GM23338 (cell line): Measurements from ENCODE around the gene COL18A1. TPM values are rescaled to one million over a fixed set of nuclear protein-coding genes. Genes with fewer than 3 reads are reported as not detected.

Experiments
- ATAC-seq: fragments of 200-7000 bp; cut with Tn5 transposase; 3 replicates; pipeline ENCODE4 v1.9.1; 2020
- DNase-seq: peaks from one replicate; pipeline ENCODE4 v3.0.0-alpha.2; 2015; ENCODE audit warnings: low spot score
- H2AFZ ChIP-seq: fragments of 200-600 bp; sonication (generic); 2 replicates; pipeline ENCODE4 v1.8.0; 2016; ENCODE audit warnings: antibody characterized with exemption, mild to moderate bottlenecking, moderate library complexity
- H3F3A ChIP-seq: fragments of 200-600 bp; sonication (generic); replicated peaks from 2 replicates; pipeline ENCODE4 v1.8.0; 2017; ENCODE audit warnings: antibody characterized with exemption, mixed run types, low read depth
- H3K27ac ChIP-seq: fragments of 200-600 bp; sonication (generic); 2 replicates; pipeline ENCODE4 v1.6.1; 2016; ENCODE audit warnings: low read depth
- H3K27me3 ChIP-seq: fragments of 200-600 bp; sonication (generic); 2 replicates; pipeline ENCODE4 v1.8.0; 2016; ENCODE audit warnings: mild to moderate bottlenecking, mixed run types, moderate library complexity; ENCODE audit not compliant: insufficient read depth
- H3K36me3 ChIP-seq: fragments of 200-600 bp; sonication (generic); 2 replicates; pipeline ENCODE4 v1.8.0; 2016; ENCODE audit warnings: mild to moderate bottlenecking; ENCODE audit not compliant: insufficient read depth
- H3K4me1 ChIP-seq: fragments of 200-600 bp; sonication (generic); 2 replicates; pipeline ENCODE4 v1.8.0; 2016; ENCODE audit warnings: mild to moderate bottlenecking, moderate library complexity; ENCODE audit not compliant: insufficient read depth
- H3K4me2 ChIP-seq: fragments of 200-600 bp; sonication (generic); 2 replicates; pipeline ENCODE4 v1.7.1; 2017; ENCODE audit warnings: mixed run types
- H3K4me3 ChIP-seq: fragments of 200-600 bp; sonication (generic); 2 replicates; pipeline ENCODE4 v1.6.1; 2016; ENCODE audit warnings: mixed run types
- H3K79me2 ChIP-seq: fragments of 200-600 bp; sonication (generic); replicated peaks from 2 replicates; pipeline ENCODE4 v1.8.0; 2017; ENCODE audit warnings: mild to moderate bottlenecking; ENCODE audit not compliant: insufficient read depth
- H3K9me2 ChIP-seq: fragments of 200-600 bp; sonication (generic); 2 replicates; pipeline ENCODE4 v1.8.0; 2017; ENCODE audit not compliant: insufficient read depth
- H4K20me1 ChIP-seq: fragments of 200-600 bp; sonication (generic); replicated peaks from 2 replicates; pipeline ENCODE4 v1.8.0; 2017; ENCODE audit warnings: mild to moderate bottlenecking; ENCODE audit not compliant: insufficient read depth
- H3K27ac Mint-ChIP-seq: 2 replicates; pipeline ENCODE4 v1.8.0; 2020; ENCODE audit warnings: inconsistent platforms, mild to moderate bottlenecking, moderate library complexity, mixed read lengths
- H3K27me3 Mint-ChIP-seq: 3 replicates; pipeline ENCODE4 v1.8.0; 2022; ENCODE audit warnings: low read depth, mild to moderate bottlenecking, moderate library complexity, mixed read lengths, inconsistent platforms; ENCODE audit not compliant: insufficient read depth, poor library complexity
- H3K36me3 Mint-ChIP-seq: 3 replicates; pipeline ENCODE4 v1.8.0; 2021; ENCODE audit warnings: low read depth, mild to moderate bottlenecking, inconsistent platforms, moderate library complexity, mixed read lengths
- H3K4me1 Mint-ChIP-seq: 3 replicates; pipeline ENCODE4 v1.8.0; 2020; ENCODE audit warnings: mild to moderate bottlenecking, inconsistent platforms, mixed read lengths
- H3K4me3 Mint-ChIP-seq: 3 replicates; pipeline ENCODE4 v1.8.0; 2021; ENCODE audit warnings: moderate library complexity, mild to moderate bottlenecking, inconsistent platforms, mixed read lengths
- H3K9me3 Mint-ChIP-seq: 3 replicates; pipeline ENCODE4 v1.8.0; 2020; ENCODE audit warnings: moderate library complexity, mild to moderate bottlenecking, inconsistent platforms, mixed read lengths
- CREB1 ChIP-seq: fragments of 250-450 bp; sonication (Bioruptor Pico); IDR thresholded peaks from 2 replicates; pipeline ENCODE4 v1.5.0; 2020; ENCODE audit warnings: low read depth, mild to moderate bottlenecking, moderate library complexity
- CTCF ChIP-seq, 2 experiments: fragments of 200-600 bp in 1 of 2; sonication (generic) in 1 of 2; conservative IDR thresholded peaks; 2 replicates each; pipeline versions ENCODE4 v1.5.1 to v1.6.1; 2016 to 2017; ENCODE audit warnings: antibody characterized with exemption in 2 of 2, low read depth in 2 of 2, mild to moderate bottlenecking in 2 of 2, moderate library complexity in 1 of 2
- ETS1 ChIP-seq: IDR thresholded peaks from 2 replicates; pipeline ENCODE4 v1.6.1; 2016; ENCODE audit warnings: antibody characterized with exemption
- EZH2 ChIP-seq: fragments of 200-600 bp; sonication (generic); IDR thresholded peaks from one replicate; pipeline ENCODE4 v1.8.0; 2017; ENCODE audit warnings: antibody characterized with exemption, mild to moderate bottlenecking, low read depth; ENCODE audit not compliant: unreplicated experiment
- EZH2phosphoT487 ChIP-seq: fragments of 200-600 bp; sonication (generic); IDR thresholded peaks from one replicate; pipeline ENCODE4 v1.8.1; 2018; ENCODE audit warnings: antibody characterized with exemption; ENCODE audit not compliant: unreplicated experiment
- JUNB ChIP-seq: IDR thresholded peaks from one replicate; pipeline ENCODE4 v1.6.1; 2016; ENCODE audit warnings: antibody characterized with exemption; ENCODE audit not compliant: unreplicated experiment
- NANOG ChIP-seq: IDR thresholded peaks from 2 replicates; pipeline ENCODE4 v1.6.1; 2016; ENCODE audit warnings: antibody characterized with exemption, borderline replicate concordance
- POLR2AphosphoS5 ChIP-seq: IDR thresholded peaks from 2 replicates; pipeline ENCODE4 v1.6.1; 2016; ENCODE audit warnings: antibody characterized with exemption, low read depth
- REST ChIP-seq: IDR thresholded peaks from one replicate; pipeline ENCODE4 v1.6.1; 2018; ENCODE audit warnings: antibody characterized with exemption; ENCODE audit not compliant: unreplicated experiment
- STAT1 ChIP-seq: IDR thresholded peaks from one replicate; pipeline ENCODE4 v1.6.1; 2016; ENCODE audit warnings: antibody characterized with exemption; ENCODE audit not compliant: unreplicated experiment
- ZNF114 ChIP-seq: fragments of 250-450 bp; sonication (Bioruptor Pico); IDR thresholded peaks from 2 replicates; pipeline ENCODE4 v1.5.0; 2020; ENCODE audit warnings: mild to moderate bottlenecking, moderate library complexity
- ZNF331 ChIP-seq: fragments of 250-450 bp; sonication (Bioruptor Pico); IDR thresholded peaks from 2 replicates; pipeline ENCODE4 v1.5.0; 2020; ENCODE audit warnings: low read depth, mild to moderate bottlenecking, moderate library complexity
- ZNF462 ChIP-seq: fragments of 250-450 bp; sonication (Bioruptor Pico); IDR thresholded peaks from 2 replicates; pipeline ENCODE4 v1.5.0; 2020; ENCODE audit warnings: mild to moderate bottlenecking, moderate library complexity
- polyA plus RNA-seq: library from polyadenylated mRNA; unstranded; fragments of >200 nt; fragmentation: Nextera tagmentation; extraction: Ambion mirVana; gene quantifications from 2 replicates; pipeline ENCODE4 v1.2.1, GENCODE V29; 2016
- total RNA-seq: library from RNA; depleted of rRNA; stranded (reverse); fragments of >200 nt; shearing (Covaris generic); gene quantifications from 2 replicates; pipeline ENCODE4 v1.2.3, GENCODE V29; 2014

The COL18A1 gene
- total and polyA plus RNA-seq, 2 experiments from 2014 or later = 38.4 to 430 TPM

- no peak overlapping the region for H3K27ac ChIP-seq
- peaks cover 10% of the 10 kb centered on the region for H3K27me3 Mint-ChIP-seq
- no peaks in the 10 kb centered on the region for H3K27me3 ChIP-seq
- H3F3A ChIP-seq = 0 out of 2 replicates have a peak, but pooled peaks cover 5% of the 10 kb centered on the region
- no peak for TF ChIP-seq JUNB
- TF ChIP-seq EZH2 = no peak
- TF ChIP-seq ZNF462 (CRISPR knock-in tag) = no peak
- no peak for TF ChIP-seq ZNF114
- TF ChIP-seq NANOG = no peak
- TF ChIP-seq CTCF (conservative IDR thresholded peaks at IDR 0.05; ENCODE audit: low read depth in 2 of 2) = no peak; a peak in 1 of 4 replicates
- no peak for TF ChIP-seq STAT1
- TF ChIP-seq POLR2AphosphoS5 = no peak
- TF ChIP-seq ZNF331 = no peak
- no peak for TF ChIP-seq REST
- TF ChIP-seq CREB1 = no peak
- TF ChIP-seq EZH2phosphoT487 = no peak
- no peak for TF ChIP-seq ETS1
- ATAC-seq = no peak
- no peak overlapping the region for H3K27ac Mint-ChIP-seq
- H4K20me1 ChIP-seq = no peaks in the 10 kb centered on the region; the same call in 1 of the 2 replicates
- peaks cover 9% of the 10 kb centered on the region; the same call in 1 of the 2 replicates for H3K36me3 ChIP-seq
- H3K4me3 ChIP-seq = no peak overlapping the region
- no peaks in the 10 kb centered on the region for H3K79me2 ChIP-seq
- no peaks in the 10 kb centered on the region for H3K9me2 ChIP-seq
- DNase-seq = no peak
- no peaks in the 10 kb centered on the region for H3K4me1 Mint-ChIP-seq
- H3K4me2 ChIP-seq = no peak overlapping the region
- H3K36me3 Mint-ChIP-seq = peaks cover 65% of the 10 kb centered on the region
- no peak overlapping the region for H3K4me3 Mint-ChIP-seq
- H3K9me3 Mint-ChIP-seq = no peaks in the 10 kb centered on the region; the same call in 2 of the 3 replicates
- no peak overlapping the region for H2AFZ ChIP-seq
- no peaks in the 10 kb centered on the region for H3K4me1 ChIP-seq
Observed at GRCh38 chr21:45498646-45499000, 93.7 kb downstream of the COL18A1 start.
